WERI-Rb-1 (cell line): Measurements from ENCODE around the gene SMPD3.

Source experiments
- DNase-seq: peaks from one replicate; pipeline ENCODE4 v3.0.0-alpha.2; 2020
- H3K27ac ChIP-seq: fragments of 250-450 bp; sonication (Bioruptor Pico); 2 replicates; pipeline ENCODE4 v1.5.1; 2020; ENCODE audit warnings: mild to moderate bottlenecking, moderate library complexity
- H3K27me3 ChIP-seq: fragments of 250-450 bp; sonication (Bioruptor Pico); 2 replicates; pipeline ENCODE4 v1.5.1; 2021; ENCODE audit warnings: mild to moderate bottlenecking, low read depth, moderate library complexity; ENCODE audit not compliant: insufficient read depth, severe bottlenecking
- H3K36me3 ChIP-seq: fragments of 250-450 bp; sonication (Bioruptor Pico); 2 replicates; pipeline ENCODE4 v1.5.1; 2020; ENCODE audit warnings: mild to moderate bottlenecking, moderate library complexity
- H3K4me3 ChIP-seq: 2 replicates; pipeline ENCODE4 v1.5.1; 2011; ENCODE audit warnings: low read depth, mild to moderate bottlenecking, control low read depth, low read length
- H3K9me3 ChIP-seq: fragments of 250-450 bp; sonication (Bioruptor Pico); 2 replicates; pipeline ENCODE4 v1.5.1; 2021; ENCODE audit warnings: mild to moderate bottlenecking, moderate library complexity; ENCODE audit not compliant: severe bottlenecking
- CTCF ChIP-seq: IDR thresholded peaks from 2 replicates; pipeline ENCODE4 v1.5.1; 2011; ENCODE audit warnings: low read depth, mild to moderate bottlenecking, control low read depth, inconsistent platforms, low read length

Gene SMPD3

DNA sequence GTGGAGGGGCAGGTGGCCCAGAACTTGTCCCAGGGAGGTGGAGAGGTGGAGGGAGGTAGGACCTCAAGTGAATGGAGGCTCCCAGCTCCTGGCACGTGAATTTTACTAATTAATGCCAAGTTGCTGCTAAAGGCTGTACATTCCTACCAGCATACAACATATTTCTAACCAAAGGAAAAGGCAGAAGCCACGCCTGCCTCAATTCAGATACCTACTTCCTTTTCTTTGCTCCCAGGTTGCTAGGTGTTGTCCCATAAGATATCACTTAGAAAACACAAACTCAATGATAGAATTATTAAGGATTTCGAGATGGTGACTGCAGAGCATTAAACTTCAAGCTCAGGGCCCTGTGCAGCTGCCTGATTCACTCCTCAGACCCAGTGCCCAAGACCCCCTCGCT lies 20.5 kb upstream of the SMPD3 start:
- Histone ChIP-seq H3K27me3 (no peaks in the 10 kb centered on the region), H3K27ac (no peak overlapping the region), H3K4me3 (no peak overlapping the region), H3K36me3 (no peaks in the 10 kb centered on the region), H3K9me3 (no peaks in the 10 kb centered on the region)
- TF ChIP-seq CTCF, result no peak
- DNase-seq, result no peak

GRCh38 chr16:68466174-68466573 lies 17.9 kb upstream of the SMPD3 start:
- Histone ChIP-seq H3K4me3 (no peak overlapping the region), H3K36me3 (no peaks in the 10 kb centered on the region), H3K27ac (no peak overlapping the region), H3K27me3 (no peaks in the 10 kb centered on the region), H3K9me3 (no peaks in the 10 kb centered on the region)
- no peak for TF ChIP-seq CTCF
- no peak for DNase-seq

DNA sequence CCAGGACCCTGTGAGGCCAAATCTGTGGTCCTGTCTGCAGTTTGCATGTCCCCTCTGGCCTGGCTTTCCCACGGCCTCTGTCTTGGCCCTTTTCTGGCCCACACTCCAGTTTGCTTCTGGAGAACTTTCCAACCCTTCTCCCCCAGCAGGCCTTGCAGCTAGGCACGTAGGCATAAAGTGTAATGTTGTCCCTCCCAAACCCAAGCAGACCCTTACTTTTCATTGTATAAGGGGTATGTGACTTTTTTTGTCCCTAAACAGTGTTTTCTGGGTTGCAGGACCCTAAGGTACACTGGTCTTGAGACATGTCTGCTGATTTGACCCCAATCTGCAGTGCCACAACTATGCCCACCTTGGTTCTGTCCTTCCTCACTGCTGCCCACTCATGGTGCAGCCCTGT lies 15.6 kb upstream of the SMPD3 start:
- Histone ChIP-seq H3K4me3 (no peak overlapping the region), H3K27ac (no peak overlapping the region), H3K9me3 (no peaks in the 10 kb centered on the region), H3K36me3 (no peaks in the 10 kb centered on the region), H3K27me3 (no peaks in the 10 kb centered on the region)
- no peak for DNase-seq
- no peak for TF ChIP-seq CTCF

- Histone ChIP-seq H3K9me3 (no peaks in the 10 kb centered on the region), H3K27me3 (no peaks in the 10 kb centered on the region), H3K27ac (no peak overlapping the region), H3K36me3 (no peaks in the 10 kb centered on the region), H3K4me3 (no peak overlapping the region)
- DNase-seq, result no peak
- no peak for TF ChIP-seq CTCF
Measured at GRCh38 chr16:68460067-68460466, 11.8 kb upstream of the SMPD3 start.

DNA sequence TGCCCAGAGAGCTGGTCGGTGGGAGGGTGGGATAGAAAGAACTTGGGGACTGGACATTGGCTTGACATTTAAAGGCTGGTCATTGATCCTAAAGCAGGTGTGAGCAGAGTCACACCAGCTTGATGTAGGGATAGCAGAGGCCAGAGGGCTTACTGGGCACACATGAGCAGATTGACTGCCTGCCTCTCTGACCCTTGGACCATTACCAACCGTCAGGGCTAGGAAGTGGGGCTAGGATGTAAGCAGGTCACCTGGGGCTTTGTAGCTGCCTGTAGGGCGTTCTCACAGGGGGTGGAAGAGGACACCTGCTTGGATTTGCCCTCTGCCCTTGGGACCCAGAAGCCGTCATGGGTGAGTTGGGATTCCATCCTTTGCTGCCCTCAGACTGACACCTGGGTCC lies 11.1 kb upstream of the SMPD3 start:
- DNase-seq, result no peak
- no peaks in the 10 kb centered on the region for H3K36me3 ChIP-seq
- no peak for TF ChIP-seq CTCF
- H3K27me3 ChIP-seq, result no peaks in the 10 kb centered on the region
- H3K4me3 ChIP-seq, result no peak overlapping the region
- H3K9me3 ChIP-seq, result no peaks in the 10 kb centered on the region
- no peak overlapping the region for H3K27ac ChIP-seq

DNA sequence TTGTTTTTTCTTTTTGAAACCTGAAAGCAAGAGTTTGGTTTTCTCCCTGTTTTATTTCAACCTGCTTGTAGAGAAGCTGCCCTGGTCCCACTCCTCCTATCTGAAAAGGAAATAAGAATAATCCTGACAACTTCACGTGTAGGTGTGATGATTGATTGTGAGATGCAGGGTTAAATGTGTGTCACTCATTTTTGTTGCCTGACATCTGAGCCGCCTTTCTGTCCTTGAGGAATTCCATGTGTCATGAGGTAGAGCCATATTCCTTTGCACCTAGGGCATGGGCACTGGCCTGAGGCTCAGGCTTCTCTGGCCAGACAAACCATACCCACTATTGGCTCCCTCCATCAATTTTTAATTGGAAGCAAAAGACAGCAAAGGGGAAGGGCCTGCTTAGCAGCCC lies 10.2 kb upstream of the SMPD3 start:
- H3K4me3 ChIP-seq, result no peak overlapping the region
- no peak for DNase-seq
- H3K27ac ChIP-seq, result no peak overlapping the region
- H3K9me3 ChIP-seq, result no peaks in the 10 kb centered on the region
- no peaks in the 10 kb centered on the region for H3K36me3 ChIP-seq
- H3K27me3 ChIP-seq, result no peaks in the 10 kb centered on the region
- TF ChIP-seq CTCF, result no peak
